HG03469 (cell line): ENCODE data around the gene PPARG.
"Not testable (repeated sequence)": the region's sequence is repeated elsewhere in the genome, so short reads cannot be mapped to it uniquely, and the experiment has no call there.

ENCODE experiments used
- ATAC-seq: cut with Tn5 transposase; IDR thresholded peaks from one replicate; pipeline ENCODE4 v1.9.1; 2021; ENCODE audit warnings: mild to moderate bottlenecking, moderate library complexity, moderate number of reproducible peaks; ENCODE audit not compliant: unreplicated experiment

The PPARG gene

GRCh38 chr3:12370758-12371157 lies 81.9 kb downstream of the PPARG start:
- ATAC-seq: no peak

GRCh38 chr3:12371525-12372140 lies 82.8 kb downstream of the PPARG start:
- no peak for ATAC-seq

DNA sequence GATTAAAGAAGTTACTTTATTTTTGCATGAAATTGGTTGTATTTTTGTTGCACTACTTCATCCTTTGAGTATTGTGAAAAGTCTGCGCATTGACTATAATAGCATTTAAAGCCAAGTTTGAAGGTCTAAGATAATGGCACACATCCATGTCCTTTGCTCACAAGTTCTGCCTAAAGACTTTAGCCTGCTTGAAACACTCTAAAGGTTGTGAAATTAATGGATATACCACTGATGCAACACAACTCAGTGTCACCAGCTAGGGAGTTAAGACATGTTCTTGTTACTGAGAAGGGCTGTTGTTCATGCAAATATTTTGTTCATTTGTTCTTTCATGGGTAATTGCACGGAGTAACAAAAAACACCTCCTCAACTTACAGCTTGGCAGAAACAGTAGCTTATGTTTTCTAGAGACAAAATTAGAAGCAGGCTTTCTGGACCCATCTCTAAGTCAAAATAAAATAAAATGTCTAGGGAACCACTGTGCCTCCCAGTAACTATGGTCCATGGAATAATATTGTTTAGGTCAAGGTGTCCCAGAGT lies 83.9 kb downstream of the PPARG start:
- no peak for ATAC-seq

- no peak for ATAC-seq
Measured at GRCh38 chr3:12375572-12375971, 86.7 kb downstream of the PPARG start.

DNA sequence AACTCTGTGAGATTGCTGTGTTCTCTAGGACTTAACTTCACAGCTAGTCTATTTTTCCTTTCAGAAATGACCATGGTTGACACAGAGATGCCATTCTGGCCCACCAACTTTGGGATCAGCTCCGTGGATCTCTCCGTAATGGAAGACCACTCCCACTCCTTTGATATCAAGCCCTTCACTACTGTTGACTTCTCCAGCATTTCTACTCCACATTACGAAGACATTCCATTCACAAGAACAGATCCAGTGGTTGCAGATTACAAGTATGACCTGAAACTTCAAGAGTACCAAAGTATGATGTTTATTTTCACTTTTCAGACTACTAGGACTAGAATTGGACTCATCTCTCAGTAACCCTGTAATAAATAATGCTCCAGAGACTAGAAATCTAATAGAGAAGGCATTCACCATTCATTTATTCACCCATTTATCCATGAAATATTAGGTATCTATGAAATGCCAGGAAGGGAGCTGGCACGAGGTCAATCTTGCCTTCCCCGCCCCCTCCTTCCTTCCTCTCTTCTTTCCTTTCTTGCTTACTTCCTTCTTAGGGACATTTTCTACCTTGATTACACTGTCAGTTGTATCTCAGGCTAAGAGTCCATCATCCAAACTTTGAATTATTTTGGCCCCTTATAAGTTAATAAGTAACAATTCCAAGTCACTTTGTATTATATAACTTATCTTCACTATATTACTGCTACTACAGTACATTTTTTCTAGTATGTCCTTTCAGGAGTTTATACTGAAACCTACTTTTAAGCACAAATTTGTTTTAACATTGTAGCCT lies 91.0 kb downstream of the PPARG start:
- ATAC-seq: no peak

- no peak for ATAC-seq
Measured at GRCh38 chr3:12380461-12380860, 91.6 kb downstream of the PPARG start.

DNA sequence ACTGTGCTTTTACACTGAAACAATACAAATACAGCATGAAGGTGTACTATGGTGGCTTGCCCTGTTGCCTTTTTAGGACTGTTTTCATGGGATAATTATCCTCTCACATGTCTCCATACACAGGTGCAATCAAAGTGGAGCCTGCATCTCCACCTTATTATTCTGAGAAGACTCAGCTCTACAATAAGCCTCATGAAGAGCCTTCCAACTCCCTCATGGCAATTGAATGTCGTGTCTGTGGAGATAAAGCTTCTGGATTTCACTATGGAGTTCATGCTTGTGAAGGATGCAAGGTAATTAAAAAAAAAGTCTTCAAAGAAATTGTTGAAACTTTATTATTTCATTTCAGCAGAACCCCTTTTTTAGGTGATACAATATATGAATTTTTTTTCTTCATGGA lies 92.3 kb downstream of the PPARG start:
- ATAC-seq: no peak

- ATAC-seq: no peak
Measured at GRCh38 chr3:12383218-12383617, 94.3 kb downstream of the PPARG start.

DNA sequence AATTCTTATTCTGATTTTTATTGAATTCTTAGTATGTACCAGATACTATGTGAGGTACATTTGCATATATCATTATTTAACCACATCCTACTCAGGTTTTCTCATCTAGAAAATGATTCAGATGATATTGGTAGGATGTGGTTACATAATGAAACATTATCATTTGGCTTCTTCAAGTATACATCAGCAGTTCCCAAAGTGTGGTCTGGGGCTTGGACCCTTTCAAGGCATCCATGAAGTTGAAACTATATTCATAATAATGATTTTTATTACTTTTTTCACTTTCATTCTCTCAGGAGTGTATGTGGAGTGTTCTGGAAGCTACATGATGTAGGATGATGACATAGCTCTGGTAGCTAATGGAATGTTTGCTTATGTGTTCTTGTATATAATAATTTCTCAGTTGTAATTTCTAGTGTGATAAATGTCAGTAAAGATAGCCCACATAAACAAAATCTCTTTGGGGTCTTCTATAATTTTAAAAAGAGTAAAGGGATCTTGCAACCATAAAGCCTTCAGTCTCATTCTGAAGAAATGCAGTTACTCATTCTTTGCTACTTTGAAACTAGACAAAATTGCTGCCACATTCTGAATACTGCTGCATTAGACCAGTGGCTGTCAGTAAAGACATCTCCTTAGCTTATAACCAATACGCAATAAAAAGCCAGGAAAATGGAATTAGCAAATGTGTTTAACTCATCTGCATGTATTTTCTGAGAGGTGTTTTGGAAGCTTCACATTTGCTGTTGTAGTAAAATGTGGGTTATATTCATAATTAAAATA lies 95.8 kb downstream of the PPARG start:
- no peak for ATAC-seq

GRCh38 chr3:12386514-12387291 lies 97.8 kb downstream of the PPARG start:
- not testable (repeated sequence) for ATAC-seq

DNA sequence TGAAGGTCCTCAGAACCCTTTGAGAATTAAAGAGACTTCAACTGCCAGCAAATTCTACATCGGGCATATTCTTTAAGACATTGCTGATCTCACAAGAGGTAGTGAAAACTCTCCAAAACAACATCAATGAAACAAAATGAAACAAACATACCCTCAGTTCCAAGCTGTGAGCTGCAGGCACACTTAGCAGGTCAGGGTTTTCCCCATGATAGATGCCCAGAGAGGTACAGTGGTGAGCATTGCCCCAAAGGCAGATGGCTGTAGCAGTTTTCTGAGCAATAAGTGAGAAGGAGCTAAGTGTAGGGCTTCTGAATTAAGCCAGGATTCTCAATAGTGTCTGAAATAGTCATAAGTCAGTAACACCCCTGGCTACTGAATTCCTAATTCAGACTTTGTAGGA lies 99.3 kb downstream of the PPARG start:
- no peak for ATAC-seq

DNA sequence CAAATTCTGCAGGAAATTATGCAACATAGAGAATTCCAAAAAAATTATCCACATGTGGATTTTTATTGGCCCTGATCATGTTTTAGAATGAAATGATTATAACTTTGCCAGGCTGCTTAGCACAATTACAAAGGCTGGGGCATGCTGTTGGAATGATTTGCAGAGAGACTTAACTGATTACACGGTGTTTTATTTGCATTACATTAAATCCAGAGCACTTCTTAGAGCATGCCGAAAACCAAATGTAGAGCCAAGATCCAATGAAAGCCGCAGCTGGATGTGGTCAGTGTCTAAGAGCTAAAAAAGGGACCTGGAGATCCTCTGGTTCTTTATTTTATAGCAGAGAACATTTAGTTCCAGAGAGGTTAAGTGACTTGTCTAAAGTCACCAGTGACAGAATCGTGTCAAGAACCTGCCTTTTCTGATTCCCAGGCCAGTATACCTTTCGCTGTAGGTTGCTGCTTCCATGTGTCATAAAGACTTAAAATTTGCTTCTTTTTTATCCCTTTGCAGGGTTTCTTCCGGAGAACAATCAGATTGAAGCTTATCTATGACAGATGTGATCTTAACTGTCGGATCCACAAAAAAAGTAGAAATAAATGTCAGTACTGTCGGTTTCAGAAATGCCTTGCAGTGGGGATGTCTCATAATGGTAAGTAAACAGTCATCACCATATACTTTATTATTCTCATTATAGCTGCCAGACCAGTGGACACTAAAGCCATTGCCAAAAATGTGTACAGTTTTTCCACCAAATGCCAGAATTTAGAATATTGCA lies 103.4 kb downstream of the PPARG start:
- no peak for ATAC-seq

GRCh38 chr3:12393894-12394293 lies 105.0 kb downstream of the PPARG start:
- no peak for ATAC-seq

- ATAC-seq: no peak
Measured at GRCh38 chr3:12394569-12395271, 105.8 kb downstream of the PPARG start.

DNA sequence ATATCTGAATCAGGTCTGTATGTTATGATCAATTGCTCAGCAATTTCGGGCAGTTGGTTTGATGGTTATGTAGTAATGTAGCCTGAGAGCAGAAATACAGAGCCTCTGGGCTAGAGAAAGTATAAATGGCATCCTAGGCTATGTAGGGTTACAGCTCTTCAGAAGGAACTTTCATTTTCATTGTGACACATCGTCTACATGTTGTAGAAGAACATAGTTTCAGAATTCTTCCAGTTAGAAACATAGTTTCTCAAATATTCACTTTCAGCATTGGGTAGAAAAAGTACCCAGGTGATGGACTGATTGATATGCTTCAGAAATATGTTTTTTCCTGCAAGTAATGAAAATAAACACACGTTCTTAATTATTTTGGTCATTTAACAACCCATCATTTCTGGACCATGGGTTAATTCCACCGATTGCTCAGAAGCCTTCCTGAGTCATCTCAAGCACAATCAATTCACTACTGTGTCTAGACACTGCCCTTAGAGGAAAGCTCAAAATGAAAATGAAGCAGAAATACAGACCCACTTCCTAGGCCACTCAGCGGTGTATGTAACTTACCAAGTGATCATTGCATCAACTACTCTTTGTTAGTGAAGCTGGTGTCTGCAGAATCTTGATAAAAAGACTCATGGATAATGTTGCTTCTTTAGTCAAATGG lies 106.6 kb downstream of the PPARG start:
- peak; percentile 93 for ATAC-seq

- ATAC-seq: no peak
Measured at GRCh38 chr3:12396471-12396870, 107.6 kb downstream of the PPARG start.

- ATAC-seq: no peak
Measured at GRCh38 chr3:12399226-12399625, 110.4 kb downstream of the PPARG start.

- no peak for ATAC-seq
Measured at GRCh38 chr3:12400616-12401194, 111.8 kb downstream of the PPARG start.
